HK-2 (cell line): ENCODE data around the gene CACNB4.
"Not testable (repeated sequence)": the region's sequence is repeated elsewhere in the genome, so short reads cannot be mapped to it uniquely, and the experiment has no call there.

Experiments
- DNase-seq: peaks from one replicate; pipeline ENCODE4 v3.0.0-alpha.2; 2018; ENCODE audit not compliant: unreplicated experiment

CACNB4 gene

GRCh38 chr2:151943461-151943860 lies 155.4 kb downstream of the CACNB4 start:
- DNase-seq, result no peak

DNA sequence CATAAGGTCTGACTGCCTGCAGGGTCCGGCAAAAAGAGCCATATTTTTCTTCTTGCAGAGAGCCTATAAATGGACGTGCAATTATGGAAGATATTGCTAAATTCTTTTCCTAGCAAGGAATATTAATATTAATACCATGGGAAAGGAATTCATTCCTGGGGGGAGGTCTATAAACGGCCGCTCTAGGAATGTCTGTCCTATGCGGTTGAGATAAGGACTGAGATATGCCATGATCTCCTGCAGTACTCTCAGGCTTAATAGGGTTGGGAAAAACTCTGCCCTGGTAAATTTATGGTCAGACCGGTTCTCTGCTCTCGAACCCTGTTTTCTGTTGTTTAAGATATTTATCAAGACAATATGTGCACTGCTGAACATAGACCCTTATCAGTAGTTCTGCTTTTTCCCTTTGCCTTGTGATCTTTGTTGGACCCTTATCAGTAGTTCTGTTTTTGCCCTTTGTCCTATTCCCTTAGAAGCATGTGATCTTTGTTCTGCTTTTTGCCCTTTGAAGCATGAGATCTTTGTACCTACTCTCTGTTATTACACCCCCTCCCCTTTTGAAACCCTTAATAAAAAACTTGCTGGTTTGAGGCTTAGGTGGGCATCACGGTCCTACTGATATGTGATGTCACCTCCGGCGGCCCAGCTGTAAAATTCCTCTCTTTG lies 156.2 kb downstream of the CACNB4 start:
- not testable (repeated sequence) for DNase-seq

- no peak for DNase-seq
Measured at GRCh38 chr2:151937966-151938365, 160.9 kb downstream of the CACNB4 start.

DNA sequence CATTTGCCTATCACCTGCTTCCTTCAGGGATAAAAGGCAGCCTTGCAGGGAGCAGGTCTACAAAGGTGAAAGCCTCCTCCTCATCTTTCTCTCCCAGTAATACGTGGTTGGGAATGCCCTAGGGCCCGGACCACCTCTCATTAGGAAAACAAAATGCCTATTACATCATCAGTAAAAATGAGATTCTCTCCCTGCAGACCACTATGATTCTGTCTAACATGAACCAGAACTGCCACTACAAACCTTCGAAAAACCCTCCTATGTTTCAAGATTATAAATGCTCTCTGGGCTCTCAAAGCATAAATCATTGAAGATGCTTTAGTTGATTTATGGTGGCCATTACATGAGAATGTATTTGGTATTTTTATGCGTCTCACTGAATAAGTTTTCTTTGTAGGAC lies 162.2 kb downstream of the CACNB4 start:
- no peak for DNase-seq

DNA sequence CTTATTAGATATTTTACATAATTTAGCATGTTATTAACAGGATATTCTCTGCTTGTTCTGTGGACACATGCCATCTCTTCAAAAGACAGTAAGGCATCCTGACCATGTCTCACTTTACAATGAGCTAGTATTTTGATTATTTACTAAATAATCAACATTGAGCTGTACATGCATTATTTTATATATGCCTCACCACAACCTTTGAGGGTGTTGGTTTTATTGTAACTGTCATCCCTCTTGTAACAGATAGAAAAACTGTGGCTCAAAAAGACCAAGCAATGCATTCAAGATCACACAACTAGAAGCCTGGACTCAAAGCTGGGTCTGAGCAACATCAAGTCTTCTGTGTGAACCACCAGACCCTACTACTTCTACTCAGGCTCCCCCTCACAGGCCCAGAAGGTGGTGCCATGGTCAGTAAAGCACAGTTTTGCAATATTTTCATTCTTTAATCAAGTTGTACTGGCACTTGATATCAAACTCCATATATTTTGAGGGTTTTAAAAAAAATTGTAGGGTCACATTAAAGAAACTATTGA lies 165.5 kb downstream of the CACNB4 start:
- DNase-seq, result no peak

DNA sequence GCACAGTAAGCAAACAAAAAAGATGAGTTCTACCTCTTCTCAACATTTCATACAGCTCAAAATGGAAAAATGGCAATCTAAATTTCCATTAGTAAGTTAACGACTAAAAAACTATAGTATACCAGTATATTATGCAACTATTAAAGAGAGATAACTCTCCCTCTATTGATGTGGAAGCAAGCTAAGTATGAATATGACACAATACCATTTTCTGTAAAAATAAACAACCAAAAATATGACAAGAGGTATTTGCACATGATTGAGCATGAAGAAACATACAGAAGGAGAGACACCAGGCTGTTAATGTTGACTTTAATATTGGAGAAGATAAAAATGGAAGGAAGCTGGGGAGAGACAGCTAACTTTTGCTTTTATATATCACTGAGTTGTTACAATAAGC lies 167.1 kb downstream of the CACNB4 start:
- DNase-seq, result no peak

GRCh38 chr2:151931030-151931611 lies 167.7 kb downstream of the CACNB4 start:
- DNase-seq, result no peak

DNA sequence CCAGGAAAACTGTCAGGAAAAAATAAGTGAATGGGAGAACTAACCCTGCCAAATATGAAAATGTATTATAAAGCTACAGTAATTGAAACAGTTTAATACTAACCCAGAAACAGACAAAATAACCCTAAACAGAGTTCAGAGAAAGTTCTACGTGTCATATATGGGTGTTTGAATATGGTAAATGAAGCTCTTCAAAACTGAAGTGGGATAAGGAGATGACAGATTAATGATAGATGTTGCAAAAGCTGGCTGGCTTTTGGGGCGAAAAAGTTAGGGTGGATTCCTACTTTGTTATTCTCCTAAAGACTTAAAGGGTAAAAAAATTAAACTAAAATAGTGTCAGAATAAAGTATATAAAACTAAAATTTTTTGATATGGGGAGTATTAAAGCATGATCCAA lies 168.8 kb downstream of the CACNB4 start:
- DNase-seq, result no peak

- DNase-seq, result no peak
Measured at GRCh38 chr2:151928380-151928779, 170.5 kb downstream of the CACNB4 start.

DNA sequence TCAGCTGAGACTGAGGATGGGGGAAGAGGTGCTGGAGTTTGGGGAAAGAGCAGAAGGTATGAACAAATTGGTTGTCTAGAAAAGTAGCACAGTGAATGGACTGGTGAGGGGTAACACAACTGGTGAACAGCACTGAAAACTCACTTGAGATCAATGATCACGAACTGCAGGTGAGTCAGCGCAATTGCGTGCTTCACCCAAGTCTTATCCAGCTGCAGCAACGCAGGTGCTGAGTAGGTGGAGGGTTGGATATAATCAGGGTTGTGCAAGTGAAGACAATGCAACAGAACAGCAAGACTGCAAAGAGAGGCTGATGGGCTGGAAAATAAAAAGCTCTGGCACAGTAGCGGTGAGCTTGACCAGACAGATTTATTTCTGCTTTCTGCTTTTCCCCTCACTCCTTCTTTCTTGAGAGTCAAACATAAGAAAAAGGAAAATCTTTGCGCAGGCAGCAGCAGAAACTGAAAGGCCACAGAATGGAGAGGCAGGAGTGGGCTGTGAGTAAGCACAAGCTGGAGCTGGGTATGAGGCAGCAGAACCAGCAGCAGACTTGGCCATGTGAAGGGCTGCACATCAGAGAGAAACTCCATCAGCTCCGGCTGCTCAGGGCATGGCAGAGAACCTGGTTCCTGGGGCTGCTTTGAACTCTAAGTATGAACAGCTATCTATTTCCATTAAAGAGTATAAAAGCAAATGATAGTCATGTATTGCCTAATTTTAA lies 171.2 kb downstream of the CACNB4 start:
- DNase-seq, result no peak

DNA sequence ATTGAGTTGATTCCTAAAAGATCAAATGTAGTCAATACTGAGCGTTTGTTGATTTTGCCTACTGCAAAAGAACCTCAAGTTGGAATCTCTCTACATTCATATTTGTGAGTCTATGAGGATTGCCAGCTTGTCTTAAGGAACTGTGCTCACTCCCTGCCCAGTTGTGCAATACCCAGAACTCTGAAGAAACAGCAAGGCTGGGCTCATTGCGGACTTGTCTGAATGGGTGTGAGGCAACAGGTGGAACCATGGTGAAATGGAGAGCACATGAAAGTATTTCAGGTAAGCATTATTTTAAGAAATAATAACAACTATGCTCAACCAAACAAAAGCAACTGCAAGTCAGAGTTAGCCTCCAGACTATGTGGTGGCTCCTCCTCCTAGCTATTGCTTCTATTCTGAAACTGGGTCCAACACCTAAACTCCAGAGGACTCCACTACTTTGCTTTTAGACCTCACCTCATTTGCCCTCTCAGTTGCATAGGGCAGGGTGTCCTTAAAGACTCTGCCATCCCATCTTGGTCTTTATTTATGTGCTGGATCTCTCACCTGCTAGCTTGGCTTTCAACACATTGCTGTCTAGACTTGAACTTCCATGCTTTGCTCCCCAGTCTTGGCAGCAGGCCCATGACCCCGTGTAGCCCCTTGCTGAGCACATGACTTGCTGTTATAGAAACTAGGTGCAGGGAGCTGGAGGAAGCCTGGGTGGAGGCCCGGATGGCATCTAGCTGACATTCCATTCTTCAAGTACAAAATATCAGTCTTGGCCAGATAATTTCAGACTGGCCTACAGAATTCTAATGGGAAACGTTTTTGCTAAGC lies 175.8 kb downstream of the CACNB4 start:
- DNase-seq, result no peak

- no peak for DNase-seq
Measured at GRCh38 chr2:151919786-151920185, 179.1 kb downstream of the CACNB4 start.

DNA sequence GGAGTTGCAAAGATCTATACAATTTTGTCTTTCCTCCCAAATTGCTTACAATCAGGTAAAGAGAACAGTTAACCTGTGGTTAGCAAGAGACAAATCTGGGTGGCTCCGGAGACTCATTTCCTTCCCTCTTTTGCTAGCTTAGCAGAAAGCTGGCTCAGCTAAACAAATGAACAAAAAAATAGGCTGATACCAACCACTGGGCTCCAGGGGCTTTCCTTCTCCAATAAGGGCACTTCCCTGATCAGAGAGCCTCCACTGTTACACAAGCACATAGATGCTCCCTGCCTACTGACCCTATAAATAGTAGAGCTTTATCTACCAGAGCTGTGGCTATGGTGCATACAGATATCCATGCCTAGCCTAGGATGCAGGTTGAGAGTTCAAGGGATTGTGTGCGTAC lies 180.5 kb downstream of the CACNB4 start:
- no peak for DNase-seq

GRCh38 chr2:151916632-151917031 lies 182.2 kb downstream of the CACNB4 start:
- no peak for DNase-seq

- DNase-seq, result not testable (repeated sequence)
Measured at GRCh38 chr2:151915629-151916025, 183.2 kb downstream of the CACNB4 start.

GRCh38 chr2:151914989-151915628 lies 183.7 kb downstream of the CACNB4 start:
- no peak for DNase-seq

- DNase-seq, result no peak
Measured at GRCh38 chr2:151908204-151908882, 190.5 kb downstream of the CACNB4 start.

DNA sequence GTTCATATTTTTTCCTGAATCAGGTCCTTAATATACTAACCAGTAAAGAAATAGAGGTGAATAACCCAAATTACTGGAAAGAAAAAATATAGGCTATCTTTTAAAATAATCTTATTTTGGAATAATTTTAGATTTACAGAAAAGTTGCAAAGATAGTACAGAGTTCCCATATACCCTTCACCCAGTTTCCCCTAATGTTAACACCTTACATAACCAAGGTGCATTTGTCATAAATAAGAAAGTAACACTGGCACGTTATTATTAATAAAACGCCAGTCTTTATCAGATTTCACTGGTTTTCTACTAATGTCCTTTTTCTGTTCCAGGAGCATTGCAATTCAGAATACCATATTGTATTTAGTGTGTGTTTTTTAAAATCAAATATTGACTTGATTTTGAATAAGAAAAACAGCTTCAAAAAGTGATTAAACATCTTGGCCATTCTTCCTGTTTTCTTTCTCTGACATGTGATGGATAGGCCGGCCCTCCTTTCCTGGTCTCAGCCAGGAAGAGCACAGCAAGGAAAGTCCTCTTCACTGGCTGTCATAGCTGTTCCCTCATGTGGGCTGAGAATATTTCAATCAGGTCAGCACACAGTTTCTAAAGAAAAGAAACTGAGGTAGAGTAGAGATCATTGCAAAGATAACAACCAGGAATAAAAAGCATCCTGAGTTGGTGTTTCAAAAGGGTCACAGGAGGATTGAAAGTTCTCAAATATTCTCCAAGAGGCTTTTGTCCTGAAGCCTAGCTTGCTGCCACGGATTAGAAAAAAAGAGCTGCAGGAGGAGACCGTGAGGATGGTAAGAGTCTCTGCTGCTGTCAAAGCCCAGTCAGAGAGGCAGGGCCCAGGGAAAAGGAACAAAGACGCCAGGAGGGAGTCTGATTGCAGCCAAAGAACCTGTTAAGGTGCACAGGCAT lies 191.3 kb downstream of the CACNB4 start:
- no peak for DNase-seq

- DNase-seq, result no peak
Measured at GRCh38 chr2:151906633-151906998, 192.2 kb downstream of the CACNB4 start.
